SU-DHL-6 (cell line): Measurements from ENCODE around the gene SCFD2.

Experiments used
- CTCF ChIP-seq: fragments of 200-600 bp; sonication (generic); IDR thresholded peaks from one replicate; pipeline ENCODE4 v1.5.1; 2017; ENCODE audit warnings: antibody characterized with exemption, mild to moderate bottlenecking, low read length, moderate library complexity; ENCODE audit not compliant: insufficient read depth, poor library complexity, severe bottlenecking
- EZH2phosphoT487 ChIP-seq: fragments of 200-600 bp; sonication (generic), shearing (Covaris generic); conservative IDR thresholded peaks from 2 replicates; pipeline ENCODE4 v1.6.1; 2018; ENCODE audit warnings: mild to moderate bottlenecking, antibody characterized with exemption, low read length, moderate library complexity, mixed read lengths

GRCh38 chr4:53040459-53040815, 325.4 kb downstream of the SCFD2 start:
- TF ChIP-seq CTCF (no peak), EZH2phosphoT487 (no peak)
